Hematopoietic multipotent progenitor cell treated with erythropoietin and hydrocortisone succinate and interleukin-3 and kit ligand, for 17 days (in vitro differentiated cells): ENCODE measurements around the gene PYROXD2.

Experiments used
- DNase-seq: peaks from one replicate; pipeline ENCODE4 v3.0.0-alpha.2; 2015; ENCODE audit warnings: low spot score

Gene PYROXD2

GRCh38 chr10:98433881-98434732, 19.1 kb upstream of the PYROXD2 start:
- no peak for DNase-seq

DNA sequence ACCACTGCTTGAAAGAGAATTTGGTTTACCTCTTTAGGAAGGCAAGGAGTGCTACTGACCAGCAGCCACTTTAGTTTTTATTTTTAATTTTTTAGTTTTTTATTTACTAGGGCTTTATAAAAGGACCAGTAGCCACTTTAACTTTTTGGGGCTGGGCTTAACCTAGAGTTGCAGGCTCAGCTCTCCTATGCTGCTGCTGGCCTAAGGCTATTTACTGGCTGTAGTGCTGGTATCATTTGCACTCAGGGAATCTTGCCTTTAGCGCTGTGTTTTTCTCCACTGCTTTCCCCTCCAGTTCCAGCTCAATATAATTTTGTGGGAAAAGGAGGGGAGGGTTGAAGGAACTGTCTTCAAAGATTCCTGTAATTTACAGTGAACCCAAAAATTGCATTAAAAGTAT, 18.4 kb upstream of the PYROXD2 start:
- DNase-seq: no peak

DNA sequence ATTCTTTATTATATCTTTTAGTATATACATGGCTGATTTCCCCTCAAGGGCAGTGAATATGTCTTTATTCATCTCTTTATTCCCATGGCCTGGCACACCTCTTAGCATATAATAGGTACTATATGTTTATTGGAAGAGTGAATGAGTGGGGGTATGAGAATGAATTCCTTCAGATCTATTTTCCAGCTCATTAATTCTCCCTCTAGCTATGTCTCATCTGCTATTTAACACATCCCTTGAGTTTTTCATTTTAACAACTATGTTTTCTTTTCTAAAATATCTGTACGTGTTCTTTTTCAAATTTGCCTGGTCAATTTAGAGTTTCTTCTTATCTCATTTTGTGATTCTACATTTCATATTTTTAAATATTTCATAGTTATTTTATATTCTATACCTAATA, 17.3 kb upstream of the PYROXD2 start:
- no peak for DNase-seq

GRCh38 chr10:98431016-98431415, 16.0 kb upstream of the PYROXD2 start:
- no peak for DNase-seq

DNA sequence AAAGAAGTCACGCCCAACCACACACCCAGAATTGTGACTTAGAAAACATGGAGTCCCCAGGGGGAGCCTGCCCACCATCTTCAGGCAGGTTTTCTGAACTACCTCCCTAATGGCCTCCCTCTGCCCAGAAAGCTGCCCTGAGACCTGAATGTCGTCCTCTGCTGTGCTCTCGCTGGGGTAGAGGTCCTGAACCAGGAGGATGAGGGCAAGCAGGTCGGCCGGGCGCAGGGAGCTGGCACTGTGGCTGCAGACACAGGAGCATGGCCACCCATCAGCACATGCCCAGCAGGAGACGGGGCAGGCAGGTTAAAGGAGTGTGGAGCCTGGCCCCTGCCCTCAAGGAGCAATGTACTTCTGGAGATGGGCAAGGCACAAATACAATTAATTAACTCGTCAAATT, 15.4 kb upstream of the PYROXD2 start:
- no peak for DNase-seq

DNA sequence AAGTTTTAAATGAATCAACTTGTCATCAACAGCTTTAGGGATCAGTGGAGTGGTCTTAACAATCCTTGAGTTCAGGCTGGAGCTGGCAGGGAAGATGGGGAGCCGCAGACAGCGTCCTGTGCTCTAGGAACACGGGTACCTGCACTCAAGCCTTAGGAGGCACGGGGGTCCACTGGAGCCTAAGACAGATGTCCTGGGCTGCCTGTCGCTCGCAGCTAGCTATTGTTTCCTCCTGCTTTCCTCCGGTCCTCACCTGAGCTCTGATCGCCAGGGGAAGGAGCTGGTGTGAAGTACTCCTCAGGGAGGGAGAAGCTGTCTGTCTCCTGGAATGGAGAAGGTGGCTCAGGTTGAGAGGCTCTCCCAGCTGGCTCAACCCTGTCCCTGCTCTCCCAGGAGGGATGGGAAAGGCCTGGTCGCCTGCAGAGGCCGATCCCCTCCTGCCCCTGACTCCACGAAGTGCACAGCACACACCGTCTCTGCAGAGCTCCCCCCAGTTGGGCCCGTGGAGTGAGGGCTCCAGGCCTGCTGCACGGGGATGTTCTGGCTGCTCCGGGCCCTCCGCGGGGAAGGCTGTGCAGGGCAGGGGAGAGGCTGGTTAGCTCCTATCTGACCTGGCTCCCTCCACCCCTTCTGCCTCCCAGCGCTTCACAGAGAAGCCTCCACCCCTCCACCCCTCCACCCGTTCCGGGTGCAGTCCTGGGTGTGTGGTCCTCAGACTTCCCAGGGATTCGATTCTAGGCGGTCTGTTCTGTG, 14.5 kb upstream of the PYROXD2 start:
- no peak for DNase-seq

DNA sequence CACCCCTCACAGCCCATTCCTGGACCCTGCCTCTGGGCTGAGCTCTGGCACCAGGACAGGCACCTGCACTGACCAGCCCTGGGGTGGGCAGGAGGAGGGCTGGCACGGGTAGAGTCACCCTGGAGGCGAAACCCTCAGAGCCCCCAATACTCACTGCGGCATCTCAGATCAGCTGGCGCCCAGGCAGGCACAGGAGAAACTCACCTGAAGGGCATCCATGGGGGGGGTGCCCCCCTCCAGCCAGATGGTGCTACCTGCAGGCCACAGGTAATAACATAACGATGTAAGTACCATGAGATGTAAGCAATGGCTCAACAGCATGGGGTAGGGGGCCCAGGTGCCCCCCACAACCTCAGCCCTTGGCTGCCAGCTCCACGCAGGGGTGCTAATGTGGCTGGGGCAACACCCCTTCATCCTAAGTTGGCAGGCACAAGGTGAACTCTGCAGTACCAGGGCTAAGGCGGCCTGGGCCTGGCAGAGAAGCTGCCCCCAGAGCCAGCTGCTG, 12.1 kb upstream of the PYROXD2 start:
- DNase-seq: no peak

DNA sequence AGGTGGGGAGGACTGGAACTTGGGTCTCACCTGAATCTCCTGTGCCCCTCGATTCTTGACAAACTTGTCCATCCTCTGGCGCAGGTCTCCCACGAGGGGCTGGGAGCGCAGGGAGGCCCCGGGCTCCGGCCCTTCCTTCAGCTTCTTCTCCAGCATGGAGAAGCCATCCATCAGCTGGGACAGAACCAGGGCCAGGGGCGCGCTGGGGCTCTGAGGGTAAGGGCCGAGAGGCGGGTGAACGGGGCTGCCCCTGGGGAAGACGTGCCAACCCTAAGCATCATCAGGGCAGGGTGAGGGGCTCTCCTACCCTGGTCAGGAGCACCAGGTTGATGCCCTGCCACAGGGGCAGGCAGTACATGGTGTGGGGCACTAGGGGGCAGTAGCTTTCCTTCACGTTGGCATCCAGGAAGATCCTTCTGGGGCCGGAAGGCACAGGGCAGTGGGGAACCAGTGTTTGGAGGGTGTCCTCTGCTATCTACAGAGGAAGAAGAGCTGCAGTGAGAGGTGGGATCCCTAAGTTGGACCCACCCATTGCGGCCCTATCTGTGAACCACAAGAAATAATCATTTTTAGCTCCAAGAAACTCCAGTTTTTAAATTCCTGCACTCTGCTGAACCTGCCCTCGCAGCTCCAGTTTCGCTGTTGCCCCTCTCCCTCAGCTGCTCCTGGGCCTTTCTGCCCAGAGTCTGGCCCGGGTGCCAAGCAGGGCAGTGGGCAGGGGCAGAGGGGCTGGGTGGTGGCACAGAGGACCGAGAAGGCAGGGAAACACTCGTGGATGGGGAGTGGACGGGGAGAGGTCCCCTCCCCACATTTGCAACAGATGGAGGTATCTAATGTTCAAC, 10.8 kb upstream of the PYROXD2 start:
- peak; percentile 86 for DNase-seq

DNA sequence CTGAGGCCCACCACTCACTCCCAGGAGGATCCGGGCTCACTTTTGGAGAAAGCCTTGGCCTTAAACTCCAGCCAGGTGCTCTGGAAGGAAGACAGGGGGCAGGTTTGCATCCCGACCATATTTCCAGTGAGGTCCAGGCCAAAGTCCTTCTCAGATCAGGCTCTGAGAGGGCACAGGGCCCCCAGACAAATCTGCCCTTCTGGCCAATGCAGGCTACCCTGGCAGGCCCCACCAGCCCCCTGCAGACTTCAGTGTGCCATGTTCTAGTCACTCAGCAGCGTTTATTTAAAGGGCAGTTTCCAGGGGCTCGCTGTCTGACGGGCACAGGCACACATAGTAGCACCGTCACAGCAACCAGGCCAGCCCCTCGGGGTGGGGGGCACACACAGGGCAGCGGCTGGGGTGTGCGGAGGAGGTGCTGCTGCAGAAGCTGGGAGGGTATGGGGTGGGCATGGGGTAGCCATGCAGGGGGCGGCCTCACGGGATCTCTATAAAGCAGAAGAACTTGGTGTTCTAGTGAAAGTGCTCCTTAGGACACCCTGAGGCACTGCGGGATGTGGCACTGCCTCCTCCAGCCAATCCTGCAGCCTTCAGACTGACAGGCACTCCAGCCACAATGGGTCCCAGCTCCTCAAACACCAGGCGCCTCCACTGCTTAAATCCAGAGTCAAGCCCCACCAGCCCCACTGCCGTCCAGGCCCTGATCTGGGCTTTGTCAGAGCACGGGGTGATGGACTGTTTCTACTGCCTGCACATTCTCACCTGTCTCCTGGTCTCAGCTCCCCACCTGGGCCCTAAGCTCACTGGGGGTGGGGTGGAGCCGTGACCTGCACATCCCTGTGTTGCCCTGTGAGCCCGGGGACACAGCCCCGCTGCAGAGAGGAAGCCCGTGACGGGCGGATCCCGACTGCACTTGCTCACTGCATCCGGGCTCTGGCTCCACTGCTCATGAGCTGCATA, 9.6 kb upstream of the PYROXD2 start:
- no peak for DNase-seq

DNA sequence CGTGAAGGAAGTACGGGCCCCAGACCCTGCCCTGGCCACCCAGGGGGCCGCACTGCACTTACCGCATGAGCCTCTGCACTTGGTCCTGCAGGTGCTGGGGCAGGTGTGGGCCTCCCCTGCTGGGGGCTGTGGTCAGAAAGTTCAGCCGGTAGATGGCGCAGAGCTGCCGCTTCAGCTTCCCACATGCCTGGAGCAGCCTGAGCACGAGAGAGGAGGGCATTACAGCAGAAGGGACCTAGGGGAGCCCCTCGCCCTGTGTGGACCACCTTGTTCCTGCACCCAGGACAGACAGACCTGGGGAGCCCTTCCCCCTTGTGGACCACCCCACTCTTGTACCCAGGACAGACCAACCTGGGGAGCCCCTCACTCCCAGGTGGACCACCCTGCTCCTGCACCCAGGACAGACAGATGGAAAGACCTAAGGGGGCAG, 8.7 kb upstream of the PYROXD2 start:
- no peak for DNase-seq

DNA sequence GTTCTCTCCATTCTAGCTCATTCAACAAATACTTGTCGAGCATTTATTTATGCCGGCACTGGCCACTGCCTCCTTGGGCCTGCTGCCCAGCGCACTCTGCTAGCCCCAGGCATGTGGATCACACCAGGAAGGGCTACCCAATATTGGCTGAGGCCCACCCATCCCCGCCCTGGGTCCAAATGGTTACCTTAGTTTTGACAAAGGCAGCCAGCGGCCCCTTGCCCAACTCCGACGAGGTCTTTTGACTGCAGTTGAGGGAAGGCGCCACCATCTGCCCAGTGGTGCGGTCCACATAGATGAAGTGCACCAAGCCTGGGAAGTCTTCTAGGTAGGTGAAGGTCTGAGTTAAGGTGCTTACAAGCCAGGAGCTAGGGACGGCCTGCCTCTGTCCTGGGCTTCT, 7.2 kb upstream of the PYROXD2 start:
- no peak for DNase-seq

DNA sequence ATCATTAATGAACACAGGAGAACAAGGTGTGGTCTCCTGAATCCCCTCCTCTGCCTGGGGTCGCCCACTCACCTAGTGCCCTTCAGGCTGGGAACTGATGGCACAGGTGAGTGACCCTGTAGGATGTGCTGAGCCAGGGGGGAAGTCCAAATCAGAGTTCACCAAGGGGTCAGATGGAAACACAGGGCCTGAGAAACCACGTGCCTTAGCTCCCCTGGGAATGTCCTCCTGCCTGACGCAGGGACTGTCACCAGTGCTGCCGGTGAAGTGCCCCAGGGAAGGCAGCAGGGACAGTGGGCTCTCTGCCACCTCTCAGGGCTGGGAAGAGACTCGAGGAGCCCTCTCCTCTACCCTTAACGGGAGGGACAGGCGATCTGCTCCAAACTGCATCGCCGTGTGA, 5.8 kb upstream of the PYROXD2 start:
- no peak for DNase-seq

- no peak for DNase-seq
These were observed 4.7 kb upstream of the PYROXD2 start for GRCh38 chr10:98419469-98420261.

DNA sequence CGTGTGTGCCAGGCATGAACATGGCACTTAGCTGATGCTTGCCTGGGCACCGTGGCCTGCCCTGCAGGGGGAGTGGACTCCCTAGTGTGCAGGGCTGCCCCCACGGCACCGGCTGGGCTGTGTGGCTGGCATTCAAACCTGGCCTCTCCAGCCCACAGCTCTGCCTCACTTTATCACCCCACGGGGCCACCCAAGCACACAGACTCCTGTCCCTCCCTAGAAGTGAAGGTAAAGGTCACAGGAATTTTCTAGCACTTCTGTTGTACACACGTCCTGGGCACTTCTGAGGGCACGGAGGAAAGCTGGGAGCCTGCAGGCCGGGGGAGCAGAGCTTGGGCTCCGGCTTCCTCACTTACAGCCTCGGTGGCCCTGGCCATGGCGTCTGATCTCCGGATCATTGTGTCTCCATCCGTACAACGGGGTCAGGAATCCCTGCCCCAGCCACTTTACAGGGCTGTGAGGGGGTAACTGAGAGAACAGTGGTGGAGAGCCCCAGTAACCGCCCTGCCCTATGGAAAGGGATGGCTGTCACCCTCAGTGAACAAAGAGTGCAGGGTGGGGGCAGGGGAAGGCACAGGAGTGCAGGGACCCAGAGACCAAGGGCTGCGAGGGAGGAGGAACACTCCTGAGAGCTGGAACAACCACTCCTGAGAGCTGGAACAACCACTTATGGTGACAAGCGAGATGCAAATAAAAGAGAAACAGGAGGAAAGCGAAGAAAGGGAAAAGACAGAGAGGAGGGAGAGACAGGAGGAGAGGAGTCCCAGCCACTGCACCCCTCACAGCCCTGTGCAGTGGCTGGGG, 3.9 kb upstream of the PYROXD2 start:
- DNase-seq: no peak

GRCh38 chr10:98417973-98418664, 3.1 kb upstream of the PYROXD2 start:
- DNase-seq: no peak

- DNase-seq: no peak
These were observed 2.5 kb upstream of the PYROXD2 start for GRCh38 chr10:98417481-98417959.

DNA sequence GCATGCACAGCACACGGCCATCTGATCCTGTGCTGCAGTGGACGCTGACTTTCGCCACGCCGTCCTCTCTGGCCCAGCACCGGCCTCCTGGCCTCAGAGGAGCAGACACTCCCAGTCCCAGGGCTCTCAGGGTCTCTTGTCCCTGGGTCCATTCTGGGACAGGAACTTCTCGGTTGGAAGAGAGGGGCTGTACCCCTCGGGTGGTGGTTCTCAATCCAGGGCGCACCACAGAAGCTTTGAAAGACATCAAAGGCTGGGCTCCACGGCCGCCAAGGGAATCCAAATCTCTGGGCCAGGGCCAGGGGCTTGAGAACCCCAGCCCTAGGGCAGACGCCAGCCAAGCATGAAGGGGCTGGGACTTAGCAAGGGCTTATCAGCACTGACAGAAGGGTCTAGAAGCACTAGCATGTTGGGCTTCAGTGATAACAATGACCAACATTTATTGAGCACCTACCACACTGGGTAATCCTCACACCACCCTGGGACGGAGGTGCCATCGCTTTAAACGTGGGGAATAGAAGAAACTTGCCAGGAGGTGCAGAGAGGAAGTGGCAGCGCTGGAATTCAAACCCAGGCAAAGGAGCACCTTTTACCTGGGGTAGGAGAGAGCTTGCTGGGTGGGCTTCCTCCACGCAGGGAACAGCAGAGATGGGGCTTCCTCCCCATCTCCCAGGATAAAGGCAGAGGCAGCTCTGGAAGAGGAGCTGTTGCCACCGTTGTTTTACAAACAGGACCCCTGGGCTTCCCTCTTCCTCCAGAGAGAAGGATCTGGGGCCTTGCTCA, 1.8 kb upstream of the PYROXD2 start:
- DNase-seq: peak; percentile 55

- DNase-seq: no peak
These were observed 743 bp upstream of the PYROXD2 start for GRCh38 chr10:98415731-98416119.
